MM.1S (cell line): ENCODE results near the gene SYNGR1.

Experiments used
- DNase-seq: peaks from one replicate; pipeline ENCODE4 v3.0.0-alpha.2; 2015
- H2AFZ ChIP-seq: fragments of 300-600 bp; sonication (generic); 2 replicates; pipeline ENCODE4 v1.6.0; 2016; ENCODE audit warnings: antibody characterized with exemption, low read length
- H3F3A ChIP-seq: fragments of 300-600 bp; sonication (generic); 2 replicates; pipeline ENCODE4 v1.6.1; 2016; ENCODE audit warnings: mild to moderate bottlenecking, antibody characterized with exemption, low read length, moderate library complexity, mixed read lengths; ENCODE audit not compliant: insufficient read depth
- H3K27ac ChIP-seq: fragments of 300-600 bp; sonication (generic); 2 replicates; pipeline ENCODE4 v1.5.1; 2016; ENCODE audit warnings: mild to moderate bottlenecking, low read length
- H3K27me3 ChIP-seq: fragments of 300-600 bp; sonication (generic); replicated peaks from 2 replicates; pipeline ENCODE4 v1.6.0; 2016; ENCODE audit warnings: low read length; ENCODE audit not compliant: insufficient read depth
- H3K36me3 ChIP-seq: fragments of 300-600 bp; sonication (generic); replicated peaks from 2 replicates; pipeline ENCODE4 v1.6.1; 2016; ENCODE audit warnings: mild to moderate bottlenecking, low read length, mixed read lengths; ENCODE audit not compliant: insufficient read depth
- H3K4me1 ChIP-seq: fragments of 300-600 bp; sonication (generic); 2 replicates; pipeline ENCODE4 v1.6.1; 2016; ENCODE audit warnings: low read length, mixed read lengths
- H3K4me2 ChIP-seq: fragments of 300-600 bp; sonication (generic); 2 replicates; pipeline ENCODE4 v1.6.0; 2016; ENCODE audit warnings: low read depth, low read length
- H3K4me3 ChIP-seq: fragments of 300-600 bp; sonication (generic); 2 replicates; pipeline ENCODE4 v1.5.1; 2016; ENCODE audit warnings: low read length, mixed read lengths
- H3K79me2 ChIP-seq: fragments of 300-600 bp; sonication (generic); 2 replicates; pipeline ENCODE4 v1.6.1; 2016; ENCODE audit warnings: mixed run types, low read length, mixed read lengths
- H3K9ac ChIP-seq: fragments of 300-600 bp; sonication (generic); 2 replicates; pipeline ENCODE4 v1.6.1; 2016; ENCODE audit warnings: low read length, mixed read lengths
- H3K9me2 ChIP-seq: fragments of 300-600 bp; sonication (generic); replicated peaks from 2 replicates; pipeline ENCODE4 v1.6.1; 2016; ENCODE audit warnings: mild to moderate bottlenecking, low read length, mixed read lengths; ENCODE audit not compliant: insufficient read depth
- H3K9me3 ChIP-seq: fragments of 300-600 bp; sonication (generic); replicated peaks from 2 replicates; pipeline ENCODE4 v1.6.1; 2016; ENCODE audit warnings: mild to moderate bottlenecking, low read length, mixed read lengths; ENCODE audit not compliant: insufficient read depth
- H4K20me1 ChIP-seq: fragments of 300-600 bp; sonication (generic); 2 replicates; pipeline ENCODE4 v1.6.1; 2016; ENCODE audit warnings: mild to moderate bottlenecking, low read length, moderate library complexity, mixed read lengths; ENCODE audit not compliant: insufficient read depth
- EZH2 ChIP-seq: fragments of 300-600 bp; sonication (generic); optimal IDR thresholded peaks from 2 replicates; pipeline ENCODE3; 2017; ENCODE audit warnings: low read depth, mild to moderate bottlenecking, antibody characterized with exemption, low read length, mixed read lengths
- EZH2phosphoT487 ChIP-seq: fragments of 300-600 bp; sonication (generic); IDR thresholded peaks from 2 replicates; pipeline ENCODE4 v1.6.1; 2018; ENCODE audit warnings: antibody characterized with exemption, low read length
- TF ChIP-seq, protein P1 (sequence below): fragments of 300-600 bp; sonication (generic); IDR thresholded peaks from 2 replicates; pipeline ENCODE4 v1.5.1; 2016; ENCODE audit warnings: antibody characterized with exemption, low read length, mixed read lengths

SYNGR1 gene

GRCh38 chr22:39364714-39365491 is 15.1 kb downstream of the SYNGR1 start:
- no peaks in the 10 kb centered on the region for H3K36me3 ChIP-seq
- H3K9me3 ChIP-seq, result no peaks in the 10 kb centered on the region
- H4K20me1 ChIP-seq, result no peaks in the 10 kb centered on the region
- 0 out of 2 replicates have a peak, but pooled peaks cover 3% of the 10 kb centered on the region for H3K4me1 ChIP-seq
- no peak overlapping the region for H3K4me3 ChIP-seq
- H3K9me2 ChIP-seq, result no peaks in the 10 kb centered on the region
- no peak overlapping the region for H3K27ac ChIP-seq
- no peak overlapping the region for H3K9ac ChIP-seq
- H3F3A ChIP-seq, result no peaks in the 10 kb centered on the region
- TF ChIP-seq EZH2phosphoT487 (no peak), EZH2 (no peak)
- H3K4me2 ChIP-seq, result no peak overlapping the region
- DNase-seq, result no peak
- H3K27me3 ChIP-seq, result peaks cover 1% of the 10 kb centered on the region; the same call in 1 of the 2 replicates
- no peaks in the 10 kb centered on the region for H3K79me2 ChIP-seq
- no peak overlapping the region for H2AFZ ChIP-seq

DNA sequence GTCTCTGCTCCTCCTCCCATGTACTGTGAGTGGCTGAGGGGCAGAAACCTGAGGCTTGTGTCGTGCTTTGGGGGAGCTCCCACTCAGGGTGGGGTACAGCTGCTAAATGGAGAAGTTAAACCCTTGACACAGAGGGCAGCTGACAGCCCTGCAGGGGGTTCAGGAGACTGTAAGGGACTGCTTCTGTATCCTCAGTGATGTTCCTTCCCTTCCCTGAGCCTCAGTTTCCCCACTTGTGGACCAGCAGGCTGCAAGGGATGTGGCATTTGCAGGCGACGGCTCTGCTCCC is 15.6 kb downstream of the SYNGR1 start:
- no peaks in the 10 kb centered on the region; the same call in 1 of the 2 replicates for H3K27me3 ChIP-seq
- no peaks in the 10 kb centered on the region for H3K9me3 ChIP-seq
- H3K36me3 ChIP-seq, result no peaks in the 10 kb centered on the region
- H3K79me2 ChIP-seq, result no peaks in the 10 kb centered on the region
- H2AFZ ChIP-seq, result no peak overlapping the region
- no peak overlapping the region for H3K4me3 ChIP-seq
- no peaks in the 10 kb centered on the region for H3K9me2 ChIP-seq
- TF ChIP-seq EZH2 (no peak), EZH2phosphoT487 (no peak)
- TF ChIP-seq, protein P1, sequence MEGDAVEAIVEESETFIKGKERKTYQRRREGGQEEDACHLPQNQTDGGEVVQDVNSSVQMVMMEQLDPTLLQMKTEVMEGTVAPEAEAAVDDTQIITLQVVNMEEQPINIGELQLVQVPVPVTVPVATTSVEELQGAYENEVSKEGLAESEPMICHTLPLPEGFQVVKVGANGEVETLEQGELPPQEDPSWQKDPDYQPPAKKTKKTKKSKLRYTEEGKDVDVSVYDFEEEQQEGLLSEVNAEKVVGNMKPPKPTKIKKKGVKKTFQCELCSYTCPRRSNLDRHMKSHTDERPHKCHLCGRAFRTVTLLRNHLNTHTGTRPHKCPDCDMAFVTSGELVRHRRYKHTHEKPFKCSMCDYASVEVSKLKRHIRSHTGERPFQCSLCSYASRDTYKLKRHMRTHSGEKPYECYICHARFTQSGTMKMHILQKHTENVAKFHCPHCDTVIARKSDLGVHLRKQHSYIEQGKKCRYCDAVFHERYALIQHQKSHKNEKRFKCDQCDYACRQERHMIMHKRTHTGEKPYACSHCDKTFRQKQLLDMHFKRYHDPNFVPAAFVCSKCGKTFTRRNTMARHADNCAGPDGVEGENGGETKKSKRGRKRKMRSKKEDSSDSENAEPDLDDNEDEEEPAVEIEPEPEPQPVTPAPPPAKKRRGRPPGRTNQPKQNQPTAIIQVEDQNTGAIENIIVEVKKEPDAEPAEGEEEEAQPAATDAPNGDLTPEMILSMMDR, result no peak
- no peak overlapping the region for H3K4me2 ChIP-seq
- H4K20me1 ChIP-seq, result no peaks in the 10 kb centered on the region
- H3K9ac ChIP-seq, result no peak overlapping the region
- H3K4me1 ChIP-seq, result 0 out of 2 replicates have a peak, but pooled peaks cover 3% of the 10 kb centered on the region
- DNase-seq, result no peak
- H3F3A ChIP-seq, result no peaks in the 10 kb centered on the region
- no peak overlapping the region for H3K27ac ChIP-seq

- H3F3A ChIP-seq, result no peaks in the 10 kb centered on the region
- H2AFZ ChIP-seq, result no peak overlapping the region
- no peaks in the 10 kb centered on the region for H4K20me1 ChIP-seq
- H3K27ac ChIP-seq, result no peak overlapping the region
- H3K36me3 ChIP-seq, result no peaks in the 10 kb centered on the region
- TF ChIP-seq EZH2phosphoT487, result no peak
- TF ChIP-seq EZH2, result no peak
- TF ChIP-seq, protein P1, result no peak
- H3K27me3 ChIP-seq, result no peaks in the 10 kb centered on the region
- H3K79me2 ChIP-seq, result no peaks in the 10 kb centered on the region
- no peak overlapping the region for H3K4me2 ChIP-seq
- no peak overlapping the region for H3K4me3 ChIP-seq
- H3K9ac ChIP-seq, result no peak overlapping the region
- H3K9me3 ChIP-seq, result no peaks in the 10 kb centered on the region
- no peak for DNase-seq
- 0 out of 2 replicates have a peak, but pooled peaks cover 3% of the 10 kb centered on the region for H3K4me1 ChIP-seq
- H3K9me2 ChIP-seq, result no peaks in the 10 kb centered on the region
Measured at GRCh38 chr22:39367035-39367434, 17.2 kb downstream of the SYNGR1 start.

DNA sequence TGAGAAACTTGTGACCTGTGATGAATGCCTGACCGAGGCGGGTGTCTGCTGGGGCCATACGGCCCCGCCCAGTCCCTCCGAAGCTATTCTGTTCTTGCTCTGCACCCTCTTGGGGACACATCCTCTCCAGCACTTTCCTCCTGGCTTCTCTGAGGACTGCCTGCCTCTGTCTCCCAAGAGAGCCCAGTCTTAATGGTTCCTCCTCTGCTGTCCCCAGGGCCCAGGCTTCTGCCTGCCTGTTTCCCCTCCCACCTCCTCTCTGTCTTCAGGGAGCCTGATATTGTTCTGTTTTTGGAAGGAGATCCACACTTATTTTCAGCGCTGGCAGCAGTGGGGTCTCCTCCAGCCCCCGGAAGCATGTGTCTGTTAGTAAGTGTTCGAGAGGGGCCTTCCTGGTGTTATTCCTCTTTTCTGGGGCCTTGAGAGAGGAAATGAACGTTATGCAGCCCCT is 18.7 kb downstream of the SYNGR1 start:
- no peak overlapping the region for H3K9ac ChIP-seq
- no peaks in the 10 kb centered on the region for H4K20me1 ChIP-seq
- H3K9me2 ChIP-seq, result no peaks in the 10 kb centered on the region
- H3K4me1 ChIP-seq, result 0 out of 2 replicates have a peak, but pooled peaks cover 3% of the 10 kb centered on the region
- no peak overlapping the region for H3K4me3 ChIP-seq
- no peak overlapping the region for H3K4me2 ChIP-seq
- H2AFZ ChIP-seq, result no peak overlapping the region
- no peaks in the 10 kb centered on the region for H3K27me3 ChIP-seq
- H3K79me2 ChIP-seq, result no peaks in the 10 kb centered on the region
- no peaks in the 10 kb centered on the region for H3K36me3 ChIP-seq
- H3K27ac ChIP-seq, result no peak overlapping the region
- DNase-seq, result no peak
- H3F3A ChIP-seq, result no peaks in the 10 kb centered on the region
- TF ChIP-seq EZH2phosphoT487 (no peak), EZH2 (no peak)
- TF ChIP-seq, protein P1, result no peak
- H3K9me3 ChIP-seq, result no peaks in the 10 kb centered on the region
